HFF-Myc (cell line): Measurements from ENCODE around the gene PPP2R2B.

Experiments used
- DNase-seq: peaks from one replicate; pipeline ENCODE4 v3.0.0-alpha.2; 2011; ENCODE audit warnings: low read depth; ENCODE audit errors: extremely low read depth
- H3K4me3 ChIP-seq: replicated peaks from 2 replicates; pipeline ENCODE4 v1.5.1; 2011; ENCODE audit warnings: low read depth, mild to moderate bottlenecking, control low read depth, low read length
- TF ChIP-seq, protein P1 (sequence below): IDR thresholded peaks from 2 replicates; pipeline ENCODE4 v1.5.1; 2012; ENCODE audit warnings: mild to moderate bottlenecking, low read depth, low read length, control low read depth; ENCODE audit errors: missing control alignments

The PPP2R2B gene

DNA sequence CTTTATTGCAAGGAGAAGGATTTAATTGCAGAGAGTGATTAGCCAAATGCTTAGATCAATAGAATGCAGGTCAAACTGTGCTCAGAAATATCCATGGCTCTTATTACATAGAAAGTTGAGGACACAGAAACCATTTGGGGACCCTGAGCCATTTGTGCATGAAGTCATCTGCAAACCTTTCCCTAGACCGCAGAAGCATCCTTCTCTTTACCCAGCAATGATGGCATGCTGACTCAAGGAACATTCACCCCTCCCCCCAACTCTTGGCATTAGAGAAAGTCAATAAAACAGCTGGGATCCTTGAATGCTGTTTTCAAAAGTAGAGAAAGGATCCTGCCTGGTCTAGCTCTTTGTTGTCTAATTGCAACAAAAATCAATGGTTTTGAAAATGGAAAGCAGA is 73.5 kb downstream of the PPP2R2B start:
- DNase-seq, result no peak
- no peak overlapping the region for H3K4me3 ChIP-seq
- TF ChIP-seq, protein P1, sequence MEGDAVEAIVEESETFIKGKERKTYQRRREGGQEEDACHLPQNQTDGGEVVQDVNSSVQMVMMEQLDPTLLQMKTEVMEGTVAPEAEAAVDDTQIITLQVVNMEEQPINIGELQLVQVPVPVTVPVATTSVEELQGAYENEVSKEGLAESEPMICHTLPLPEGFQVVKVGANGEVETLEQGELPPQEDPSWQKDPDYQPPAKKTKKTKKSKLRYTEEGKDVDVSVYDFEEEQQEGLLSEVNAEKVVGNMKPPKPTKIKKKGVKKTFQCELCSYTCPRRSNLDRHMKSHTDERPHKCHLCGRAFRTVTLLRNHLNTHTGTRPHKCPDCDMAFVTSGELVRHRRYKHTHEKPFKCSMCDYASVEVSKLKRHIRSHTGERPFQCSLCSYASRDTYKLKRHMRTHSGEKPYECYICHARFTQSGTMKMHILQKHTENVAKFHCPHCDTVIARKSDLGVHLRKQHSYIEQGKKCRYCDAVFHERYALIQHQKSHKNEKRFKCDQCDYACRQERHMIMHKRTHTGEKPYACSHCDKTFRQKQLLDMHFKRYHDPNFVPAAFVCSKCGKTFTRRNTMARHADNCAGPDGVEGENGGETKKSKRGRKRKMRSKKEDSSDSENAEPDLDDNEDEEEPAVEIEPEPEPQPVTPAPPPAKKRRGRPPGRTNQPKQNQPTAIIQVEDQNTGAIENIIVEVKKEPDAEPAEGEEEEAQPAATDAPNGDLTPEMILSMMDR, result no peak

- TF ChIP-seq, protein P1, result no peak
- H3K4me3 ChIP-seq, result no peak overlapping the region
- DNase-seq, result no peak
Observed at GRCh38 chr5:146802945-146803522, 75.5 kb downstream of the PPP2R2B start.

GRCh38 chr5:146799671-146800070 is 78.9 kb downstream of the PPP2R2B start:
- H3K4me3 ChIP-seq, result no peak overlapping the region
- TF ChIP-seq, protein P1, result no peak
- no peak for DNase-seq

- no peak overlapping the region for H3K4me3 ChIP-seq
- TF ChIP-seq, protein P1, result no peak
- DNase-seq, result no peak
Observed at GRCh38 chr5:146799231-146799630, 79.3 kb downstream of the PPP2R2B start.

DNA sequence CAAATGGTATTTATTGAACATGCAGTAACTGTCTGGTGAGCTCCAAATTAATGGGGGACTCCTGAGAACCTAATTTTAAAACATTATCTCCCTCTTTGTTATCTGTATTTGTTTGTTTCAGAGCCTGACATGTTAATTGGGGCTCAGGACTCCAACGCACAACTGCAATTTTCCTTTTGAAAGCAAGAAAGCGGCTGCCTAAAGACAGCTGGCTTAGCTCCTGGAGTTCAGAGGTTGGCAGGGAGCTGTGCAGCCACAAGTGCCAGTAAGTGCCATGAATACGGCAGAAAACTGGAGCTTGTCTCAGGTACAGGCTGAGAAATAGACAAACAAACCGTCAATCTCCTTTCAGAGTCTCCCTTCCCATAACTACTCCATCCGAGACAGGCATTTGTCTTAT is 80.9 kb downstream of the PPP2R2B start:
- no peak for DNase-seq
- H3K4me3 ChIP-seq, result no peak overlapping the region
- TF ChIP-seq, protein P1, result no peak

DNA sequence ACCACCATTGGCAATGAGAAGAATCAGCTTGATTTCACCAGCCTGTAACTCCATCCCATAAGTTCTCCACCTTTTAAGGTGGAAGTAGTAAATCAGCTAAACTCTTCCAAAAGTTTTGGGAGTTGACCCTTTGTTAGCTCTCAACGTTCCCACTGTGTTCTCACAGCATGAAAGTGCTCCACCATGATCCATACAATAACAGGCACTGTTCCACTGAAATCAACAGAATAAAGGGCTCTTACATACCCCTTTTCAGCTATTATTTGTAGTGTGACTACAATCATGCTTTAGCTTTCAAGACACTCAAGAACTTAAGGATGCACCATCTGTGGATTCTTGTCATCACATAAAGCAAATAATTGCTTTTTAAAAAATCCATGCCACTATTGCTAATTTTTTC is 81.6 kb downstream of the PPP2R2B start:
- no peak for DNase-seq
- TF ChIP-seq, protein P1, result no peak
- H3K4me3 ChIP-seq, result no peak overlapping the region

DNA sequence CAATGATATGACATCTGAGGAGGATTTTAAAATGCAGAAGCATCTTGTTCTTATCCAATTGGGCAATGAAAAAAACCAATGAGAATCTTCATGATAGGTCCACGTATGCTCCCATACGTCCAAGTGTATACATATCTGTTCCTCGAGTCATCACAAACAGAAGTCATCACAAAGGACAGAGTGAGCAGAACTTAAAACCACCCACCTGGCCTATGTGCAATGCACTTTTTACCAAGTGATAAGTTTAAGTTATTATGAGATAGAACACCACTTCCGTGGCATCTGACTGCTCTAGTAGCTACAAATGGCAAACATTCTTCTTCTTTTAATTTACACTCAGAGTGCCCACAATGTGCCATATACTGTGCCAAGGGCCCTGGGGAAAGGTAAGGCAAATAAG is 82.4 kb downstream of the PPP2R2B start:
- TF ChIP-seq, protein P1, result no peak
- no peak for DNase-seq
- no peak overlapping the region for H3K4me3 ChIP-seq
